GM12891 (cell line): ENCODE measurements around the gene NCKAP5L.

Experiments used
- PAX5 ChIP-seq: IDR thresholded peaks from 2 replicates; pipeline ENCODE4 v1.6.1; 2011; ENCODE audit warnings: low read length, moderate library complexity, mild to moderate bottlenecking; ENCODE audit not compliant: insufficient read depth, severe bottlenecking
- POLR2A ChIP-seq: IDR thresholded peaks from 2 replicates; pipeline ENCODE4 v1.6.1; 2011; ENCODE audit warnings: low read depth, low read length, control low read depth
- POLR2AphosphoS5 ChIP-seq: IDR thresholded peaks from 2 replicates; pipeline ENCODE4 v1.6.1; 2011; ENCODE audit warnings: low read depth, low read length, control low read depth
- POU2F2 ChIP-seq: IDR thresholded peaks from 2 replicates; pipeline ENCODE4 v1.6.1; 2011; ENCODE audit warnings: low read depth, mild to moderate bottlenecking, control low read depth, low read length, moderate library complexity
- SPI1 ChIP-seq: IDR thresholded peaks from 2 replicates; pipeline ENCODE4 v1.6.1; 2011; ENCODE audit warnings: low read depth, low read length, control low read depth
- TAF1 ChIP-seq: IDR thresholded peaks from 2 replicates; pipeline ENCODE4 v1.6.1; 2011; ENCODE audit warnings: low read depth, low read length, control low read depth

DNA sequence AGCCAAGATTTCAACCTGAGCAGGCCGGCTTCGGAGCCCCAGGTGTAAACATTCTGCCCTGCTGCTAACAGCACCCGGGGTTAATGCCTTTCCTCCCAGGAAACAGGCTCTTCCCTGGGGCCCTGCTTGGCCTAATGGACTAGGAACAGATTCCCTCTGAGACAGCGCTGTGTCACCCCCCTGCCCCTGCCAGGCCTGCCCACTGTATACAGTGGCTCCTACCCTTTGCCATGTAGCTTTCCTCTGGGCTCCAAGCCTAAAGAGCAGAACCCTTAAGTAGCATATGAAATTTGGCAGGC is 43.0 kb upstream of the NCKAP5L start:
- TF ChIP-seq POLR2AphosphoS5 (no peak), POLR2A (no peak), SPI1 (no peak), POU2F2 (no peak), TAF1 (no peak), PAX5 (no peak)
